ENCODE data around the gene SMLR1.

DNA sequence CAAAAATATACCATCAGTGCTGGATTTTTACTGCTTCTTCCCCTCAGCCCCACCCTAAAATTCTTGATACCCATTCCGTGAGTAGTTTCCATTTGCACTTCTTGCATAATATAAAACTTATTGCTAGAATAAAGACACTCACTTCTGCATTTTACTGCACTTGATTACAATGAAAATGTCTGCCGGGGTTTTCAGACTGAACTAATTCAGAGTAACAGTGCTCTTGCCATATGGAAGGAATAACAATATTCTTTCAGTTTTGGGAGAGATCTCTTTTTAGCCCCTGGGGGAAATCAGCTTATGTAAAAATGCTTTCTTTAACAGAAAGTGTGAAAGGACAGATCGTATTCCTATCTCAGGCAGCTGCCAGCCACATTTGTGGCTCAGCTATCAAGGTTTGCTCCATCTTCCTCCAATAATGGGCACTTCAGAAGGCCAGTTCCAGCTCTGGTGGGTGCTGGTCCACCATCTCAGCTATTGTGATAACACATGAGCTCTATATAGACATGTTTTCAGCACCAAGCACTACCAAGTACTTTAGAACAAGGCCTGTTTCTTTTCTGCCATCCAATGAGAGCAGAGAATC is 8.9 kb downstream of the SMLR1 start:
- TF ChIP-seq EZH2phosphoT487 (IDR thresholded peaks at IDR 0.05; ENCODE audit: borderline replicate concordance, low read depth, low read length) = no peak
- TF ChIP-seq, protein P1, sequence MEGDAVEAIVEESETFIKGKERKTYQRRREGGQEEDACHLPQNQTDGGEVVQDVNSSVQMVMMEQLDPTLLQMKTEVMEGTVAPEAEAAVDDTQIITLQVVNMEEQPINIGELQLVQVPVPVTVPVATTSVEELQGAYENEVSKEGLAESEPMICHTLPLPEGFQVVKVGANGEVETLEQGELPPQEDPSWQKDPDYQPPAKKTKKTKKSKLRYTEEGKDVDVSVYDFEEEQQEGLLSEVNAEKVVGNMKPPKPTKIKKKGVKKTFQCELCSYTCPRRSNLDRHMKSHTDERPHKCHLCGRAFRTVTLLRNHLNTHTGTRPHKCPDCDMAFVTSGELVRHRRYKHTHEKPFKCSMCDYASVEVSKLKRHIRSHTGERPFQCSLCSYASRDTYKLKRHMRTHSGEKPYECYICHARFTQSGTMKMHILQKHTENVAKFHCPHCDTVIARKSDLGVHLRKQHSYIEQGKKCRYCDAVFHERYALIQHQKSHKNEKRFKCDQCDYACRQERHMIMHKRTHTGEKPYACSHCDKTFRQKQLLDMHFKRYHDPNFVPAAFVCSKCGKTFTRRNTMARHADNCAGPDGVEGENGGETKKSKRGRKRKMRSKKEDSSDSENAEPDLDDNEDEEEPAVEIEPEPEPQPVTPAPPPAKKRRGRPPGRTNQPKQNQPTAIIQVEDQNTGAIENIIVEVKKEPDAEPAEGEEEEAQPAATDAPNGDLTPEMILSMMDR (conservative IDR thresholded peaks at IDR 0.05; ENCODE audit: low read length) = no peak

All from OCI-LY7 (cell line).